Measurements from ENCODE around the gene CSNK2B.

- no peak for TF ChIP-seq POLR2A (IDR thresholded peaks at IDR 0.05)
- no peak for TF ChIP-seq CTCF (IDR thresholded peaks at IDR 0.05)
Measured at GRCh38 chr6:31669676-31670075, 3.8 kb downstream of the CSNK2B start, which contains the start of gene LY6G5B.

Measured in testis (tissue), 2 donors.